Endothelial cell (in vitro differentiated cells): ENCODE measurements around the gene LUZP2. TPM values are rescaled to one million over a fixed set of nuclear protein-coding genes. Genes with fewer than 3 reads are reported as not detected.

Source experiments
- DNase-seq: peaks from one replicate; pipeline ENCODE4 v3.0.0; 2021; ENCODE audit warnings: low spot score
- H3K27ac Mint-ChIP-seq: one replicate; pipeline ENCODE4 v1.8.0; 2021; ENCODE audit warnings: mixed read lengths, inconsistent platforms; ENCODE audit not compliant: unreplicated experiment
- H3K27me3 Mint-ChIP-seq: one replicate; pipeline ENCODE4 v1.8.0; 2021; ENCODE audit warnings: mild to moderate bottlenecking, moderate library complexity, mixed read lengths, inconsistent platforms; ENCODE audit not compliant: unreplicated experiment
- H3K36me3 Mint-ChIP-seq: one replicate; pipeline ENCODE4 v1.8.0; 2021; ENCODE audit warnings: mild to moderate bottlenecking, low read depth, mixed read lengths, inconsistent platforms; ENCODE audit not compliant: unreplicated experiment
- H3K4me1 Mint-ChIP-seq: one replicate; pipeline ENCODE4 v1.8.0; 2021; ENCODE audit warnings: mild to moderate bottlenecking, mixed read lengths, inconsistent platforms; ENCODE audit not compliant: unreplicated experiment
- H3K4me3 Mint-ChIP-seq: one replicate; pipeline ENCODE4 v1.8.0; 2021; ENCODE audit warnings: mild to moderate bottlenecking, mixed read lengths, inconsistent platforms; ENCODE audit not compliant: unreplicated experiment
- H3K9me3 Mint-ChIP-seq: one replicate; pipeline ENCODE4 v1.8.0; 2021; ENCODE audit warnings: mixed read lengths, inconsistent platforms; ENCODE audit not compliant: unreplicated experiment
- total RNA-seq: library from RNA; stranded (reverse); fragmentation: NEBNext Ultra II Directional; extraction: Animal tissue kit (Norgen Biotek cat#: 25700); gene quantifications from one replicate; pipeline ENCODE4 v1.2.1, GENCODE V29; 2021; ENCODE audit not compliant: unreplicated experiment
- TF ChIP-seq, protein P1 (sequence below): fragments of 200-600 bp; sonication (generic); IDR thresholded peaks from one replicate; pipeline ENCODE4 v1.5.0; 2021; ENCODE audit warnings: antibody characterized with exemption; ENCODE audit not compliant: unreplicated experiment

The LUZP2 gene
- total RNA-seq, 1 donor from 2014 or later = 0.10 TPM

DNA sequence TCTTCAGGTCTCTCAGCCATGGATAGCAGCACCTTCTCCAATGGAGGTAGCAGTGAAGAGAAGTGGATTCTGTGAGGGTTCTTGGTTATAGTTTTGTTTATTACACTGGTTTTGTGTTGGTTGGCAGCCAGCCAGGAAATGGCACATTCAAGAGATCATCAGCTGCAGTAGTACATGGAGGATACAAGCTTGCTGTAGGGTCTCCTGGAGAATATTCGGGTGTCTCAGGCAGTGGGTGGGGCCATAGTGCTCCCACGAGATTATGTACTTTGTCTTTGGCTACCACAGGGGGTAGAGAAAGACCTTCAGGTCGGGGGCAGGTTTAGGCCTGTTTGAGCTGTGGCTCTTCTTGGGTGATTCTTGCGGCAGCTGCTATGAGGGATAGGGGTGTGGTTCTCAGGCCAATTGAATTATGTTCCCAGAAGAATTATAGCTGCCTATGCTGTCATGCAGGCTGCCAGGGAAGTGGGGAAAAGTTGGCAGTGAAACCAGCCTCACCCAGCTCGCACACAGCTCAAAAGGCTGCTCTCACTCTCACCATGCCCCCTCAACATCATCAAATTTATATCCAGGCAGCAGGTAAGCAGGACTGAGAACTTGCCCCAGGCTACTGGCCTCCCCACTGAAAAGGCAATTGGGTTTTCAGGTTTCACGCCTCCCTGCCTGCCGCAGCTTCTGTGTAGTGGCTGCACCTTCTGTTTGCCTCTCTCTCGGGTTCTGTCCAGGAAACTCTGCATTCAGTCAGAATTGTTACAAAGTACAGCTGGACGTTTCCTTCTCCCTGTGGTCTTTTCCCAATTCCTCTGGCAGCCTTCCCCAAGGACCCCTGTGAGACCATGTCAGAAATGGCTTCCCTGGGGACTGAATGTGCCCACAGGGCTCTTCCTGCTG, 435.5 kb downstream of the LUZP2 start:
- TF ChIP-seq, protein P1, sequence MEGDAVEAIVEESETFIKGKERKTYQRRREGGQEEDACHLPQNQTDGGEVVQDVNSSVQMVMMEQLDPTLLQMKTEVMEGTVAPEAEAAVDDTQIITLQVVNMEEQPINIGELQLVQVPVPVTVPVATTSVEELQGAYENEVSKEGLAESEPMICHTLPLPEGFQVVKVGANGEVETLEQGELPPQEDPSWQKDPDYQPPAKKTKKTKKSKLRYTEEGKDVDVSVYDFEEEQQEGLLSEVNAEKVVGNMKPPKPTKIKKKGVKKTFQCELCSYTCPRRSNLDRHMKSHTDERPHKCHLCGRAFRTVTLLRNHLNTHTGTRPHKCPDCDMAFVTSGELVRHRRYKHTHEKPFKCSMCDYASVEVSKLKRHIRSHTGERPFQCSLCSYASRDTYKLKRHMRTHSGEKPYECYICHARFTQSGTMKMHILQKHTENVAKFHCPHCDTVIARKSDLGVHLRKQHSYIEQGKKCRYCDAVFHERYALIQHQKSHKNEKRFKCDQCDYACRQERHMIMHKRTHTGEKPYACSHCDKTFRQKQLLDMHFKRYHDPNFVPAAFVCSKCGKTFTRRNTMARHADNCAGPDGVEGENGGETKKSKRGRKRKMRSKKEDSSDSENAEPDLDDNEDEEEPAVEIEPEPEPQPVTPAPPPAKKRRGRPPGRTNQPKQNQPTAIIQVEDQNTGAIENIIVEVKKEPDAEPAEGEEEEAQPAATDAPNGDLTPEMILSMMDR = no peak
- no peak overlapping the region for H3K27ac Mint-ChIP-seq
- H3K9me3 Mint-ChIP-seq = no peaks in the 10 kb centered on the region
- no peak overlapping the region for H3K4me3 Mint-ChIP-seq
- peaks cover 5% of the 10 kb centered on the region for H3K27me3 Mint-ChIP-seq
- no peaks in the 10 kb centered on the region for H3K36me3 Mint-ChIP-seq
- no peak for DNase-seq
- peaks cover 6% of the 10 kb centered on the region for H3K4me1 Mint-ChIP-seq

- H3K27ac Mint-ChIP-seq = no peak overlapping the region
- H3K9me3 Mint-ChIP-seq = no peaks in the 10 kb centered on the region
- no peaks in the 10 kb centered on the region for H3K36me3 Mint-ChIP-seq
- H3K4me3 Mint-ChIP-seq = no peak overlapping the region
- H3K4me1 Mint-ChIP-seq = peaks cover 6% of the 10 kb centered on the region
- H3K27me3 Mint-ChIP-seq = peaks cover 5% of the 10 kb centered on the region
- no peak for DNase-seq
- TF ChIP-seq, protein P1 = no peak
These were observed 438.0 kb downstream of the LUZP2 start for GRCh38 chr11:24934733-24935439.

DNA sequence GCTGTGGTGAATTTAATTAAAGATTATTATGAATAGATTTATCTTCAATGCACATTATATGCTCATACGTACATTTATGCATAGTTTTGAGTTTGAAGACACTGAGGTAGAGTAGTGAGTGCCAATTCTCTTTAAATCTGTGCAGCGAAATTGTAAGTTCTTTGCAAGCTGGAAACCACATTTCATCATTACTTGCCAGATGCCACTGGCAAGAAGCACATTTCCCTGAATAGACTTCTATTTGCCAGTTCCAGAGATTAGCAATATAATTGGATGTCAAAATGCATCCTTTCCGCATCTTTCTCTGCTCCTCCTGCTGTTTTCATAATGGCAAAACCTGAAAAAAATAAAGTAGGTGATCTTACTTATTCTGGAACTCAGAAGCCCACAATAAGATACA, 448.0 kb downstream of the LUZP2 start:
- no peak for DNase-seq
- Mint-ChIP-seq H3K9me3 (no peaks in the 10 kb centered on the region), H3K27ac (no peak overlapping the region), H3K4me3 (no peak overlapping the region), H3K27me3 (peaks cover 1% of the 10 kb centered on the region), H3K36me3 (no peaks in the 10 kb centered on the region), H3K4me1 (peaks cover 7% of the 10 kb centered on the region)
- TF ChIP-seq, protein P1 = no peak

DNA sequence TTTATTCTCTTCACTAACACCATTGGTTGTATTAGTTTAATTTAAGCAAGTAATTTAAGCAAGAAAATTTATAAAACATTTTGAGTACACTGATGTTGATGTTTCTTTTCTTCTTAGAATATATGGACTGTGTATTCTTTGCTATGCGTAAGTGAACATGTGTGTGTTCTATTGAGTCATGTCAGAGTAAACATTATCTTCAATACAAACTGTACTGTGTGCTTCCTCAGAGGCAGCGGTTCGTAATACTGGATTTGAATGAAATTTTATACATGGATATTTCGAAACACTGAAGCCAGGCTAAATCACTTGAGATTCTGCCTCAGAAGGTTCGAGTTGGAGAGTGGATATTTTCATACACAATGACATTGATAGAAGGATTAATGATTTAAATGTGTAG, 452.6 kb downstream of the LUZP2 start:
- Mint-ChIP-seq H3K27me3 (peaks cover 3% of the 10 kb centered on the region), H3K36me3 (no peaks in the 10 kb centered on the region), H3K9me3 (no peaks in the 10 kb centered on the region), H3K4me3 (no peak overlapping the region), H3K4me1 (peaks cover 7% of the 10 kb centered on the region), H3K27ac (no peak overlapping the region)
- no peak for DNase-seq
- TF ChIP-seq, protein P1 = no peak

- Mint-ChIP-seq H3K36me3 (no peaks in the 10 kb centered on the region), H3K4me1 (no peaks in the 10 kb centered on the region), H3K27ac (no peak overlapping the region), H3K9me3 (no peaks in the 10 kb centered on the region), H3K27me3 (no peaks in the 10 kb centered on the region), H3K4me3 (no peak overlapping the region)
- TF ChIP-seq, protein P1 = no peak
- DNase-seq = no peak
These were observed 467.0 kb downstream of the LUZP2 start for GRCh38 chr11:24963852-24964251.
